ENCODE data around the gene WDR64. TPM values are rescaled to one million over a fixed set of nuclear protein-coding genes. Genes with fewer than 3 reads are reported as not detected.

Gene WDR64
- total and polyA plus RNA-seq, 2 experiments from 2014 or later: not detected

DNA sequence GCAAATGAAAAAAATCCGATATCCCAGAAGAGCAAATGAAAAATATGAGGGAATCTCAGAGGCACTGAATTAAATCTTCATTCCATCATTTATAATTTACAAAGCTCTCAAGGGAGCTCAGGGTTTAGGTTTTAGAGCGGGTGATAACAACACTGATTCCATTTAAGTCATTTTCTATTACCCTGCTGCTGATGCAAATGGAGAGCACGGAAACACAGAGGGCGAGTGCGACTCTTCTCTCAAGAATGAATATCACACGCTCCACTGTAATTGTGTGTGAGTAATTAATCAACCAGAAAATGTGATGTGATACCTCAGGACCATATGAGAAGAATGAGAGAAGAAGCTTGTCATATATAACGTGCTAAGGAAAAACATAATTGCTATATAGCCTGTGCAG, 34.7 kb upstream of the WDR64 start:
- Mint-ChIP-seq H3K4me3 (no peak overlapping the region), H3K36me3 (ENCODE audit: low read depth) (no peaks in the 10 kb centered on the region), H3K27ac (no peak overlapping the region), H3K9me3 (no peaks in the 10 kb centered on the region), H3K27me3 (ENCODE audit: insufficient read depth, low read depth, poor library complexity) (peaks cover 6% of the 10 kb centered on the region), H3K4me1 (no peaks in the 10 kb centered on the region)
- Histone ChIP-seq H3K4me2 (no peak overlapping the region), H3K27me3 (ENCODE audit: insufficient read depth) (no peaks in the 10 kb centered on the region), H3K36me3 (ENCODE audit: insufficient read depth) (no peaks in the 10 kb centered on the region), H4K20me1 (replicated peaks; ENCODE audit: insufficient read depth) (0 out of 2 replicates have a peak, but pooled peaks cover 5% of the 10 kb centered on the region), H3K4me1 (ENCODE audit: insufficient read depth) (no peaks in the 10 kb centered on the region), H3K9me2 (ENCODE audit: insufficient read depth) (no peaks in the 10 kb centered on the region), H3K27ac (ENCODE audit: low read depth) (no peak overlapping the region), H3K79me2 (replicated peaks; ENCODE audit: insufficient read depth) (no peaks in the 10 kb centered on the region), H2AFZ (no peak overlapping the region), H3K4me3 (no peak overlapping the region), H3F3A (replicated peaks; ENCODE audit: low read depth) (no peaks in the 10 kb centered on the region)
- ATAC-seq (no peak), DNase-seq (ENCODE audit: low spot score) (no peak)
- TF ChIP-seq, protein P1, sequence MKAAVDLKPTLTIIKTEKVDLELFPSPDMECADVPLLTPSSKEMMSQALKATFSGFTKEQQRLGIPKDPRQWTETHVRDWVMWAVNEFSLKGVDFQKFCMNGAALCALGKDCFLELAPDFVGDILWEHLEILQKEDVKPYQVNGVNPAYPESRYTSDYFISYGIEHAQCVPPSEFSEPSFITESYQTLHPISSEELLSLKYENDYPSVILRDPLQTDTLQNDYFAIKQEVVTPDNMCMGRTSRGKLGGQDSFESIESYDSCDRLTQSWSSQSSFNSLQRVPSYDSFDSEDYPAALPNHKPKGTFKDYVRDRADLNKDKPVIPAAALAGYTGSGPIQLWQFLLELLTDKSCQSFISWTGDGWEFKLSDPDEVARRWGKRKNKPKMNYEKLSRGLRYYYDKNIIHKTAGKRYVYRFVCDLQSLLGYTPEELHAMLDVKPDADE (IDR thresholded peaks at IDR 0.05): no peak
- TF ChIP-seq ZNF462 (CRISPR knock-in tag; IDR thresholded peaks at IDR 0.05) (no peak), POLR2AphosphoS5 (IDR thresholded peaks at IDR 0.05; ENCODE audit: low read depth) (no peak), REST (IDR thresholded peaks at IDR 0.05; ENCODE audit: unreplicated experiment) (no peak), ZNF331 (CRISPR knock-in tag; IDR thresholded peaks at IDR 0.05; ENCODE audit: low read depth) (no peak), NANOG (IDR thresholded peaks at IDR 0.05; ENCODE audit: borderline replicate concordance) (no peak), JUNB (IDR thresholded peaks at IDR 0.05; ENCODE audit: unreplicated experiment) (no peak), ZNF114 (CRISPR knock-in tag; IDR thresholded peaks at IDR 0.05) (no peak), EZH2phosphoT487 (IDR thresholded peaks at IDR 0.05; ENCODE audit: unreplicated experiment) (no peak), STAT1 (IDR thresholded peaks at IDR 0.05; ENCODE audit: unreplicated experiment) (no peak), CREB1 (CRISPR knock-in tag; IDR thresholded peaks at IDR 0.05; ENCODE audit: low read depth) (no peak), EZH2 (IDR thresholded peaks at IDR 0.05; ENCODE audit: low read depth, unreplicated experiment) (no peak)
- TF ChIP-seq, protein P2, sequence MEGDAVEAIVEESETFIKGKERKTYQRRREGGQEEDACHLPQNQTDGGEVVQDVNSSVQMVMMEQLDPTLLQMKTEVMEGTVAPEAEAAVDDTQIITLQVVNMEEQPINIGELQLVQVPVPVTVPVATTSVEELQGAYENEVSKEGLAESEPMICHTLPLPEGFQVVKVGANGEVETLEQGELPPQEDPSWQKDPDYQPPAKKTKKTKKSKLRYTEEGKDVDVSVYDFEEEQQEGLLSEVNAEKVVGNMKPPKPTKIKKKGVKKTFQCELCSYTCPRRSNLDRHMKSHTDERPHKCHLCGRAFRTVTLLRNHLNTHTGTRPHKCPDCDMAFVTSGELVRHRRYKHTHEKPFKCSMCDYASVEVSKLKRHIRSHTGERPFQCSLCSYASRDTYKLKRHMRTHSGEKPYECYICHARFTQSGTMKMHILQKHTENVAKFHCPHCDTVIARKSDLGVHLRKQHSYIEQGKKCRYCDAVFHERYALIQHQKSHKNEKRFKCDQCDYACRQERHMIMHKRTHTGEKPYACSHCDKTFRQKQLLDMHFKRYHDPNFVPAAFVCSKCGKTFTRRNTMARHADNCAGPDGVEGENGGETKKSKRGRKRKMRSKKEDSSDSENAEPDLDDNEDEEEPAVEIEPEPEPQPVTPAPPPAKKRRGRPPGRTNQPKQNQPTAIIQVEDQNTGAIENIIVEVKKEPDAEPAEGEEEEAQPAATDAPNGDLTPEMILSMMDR (conservative IDR thresholded peaks at IDR 0.05; ENCODE audit: low read depth in 2 of 2): no peak
